ENCODE data around the gene CCDC3.

CCDC3 gene

GRCh38 chr10:13001041-13001886 is at the start of gene CCDC3:
Gene CCDC3, minus strand, starts transcription at chr10:13001713. Its CDS starts 143 bp downstream, at chr10:13001570.
- H3K9ac ChIP-seq (ENCODE audit: low read length in 2 of 2): no peak within 1 kb of the TSS
- peaks cover 9 to 22% of the 10 kb centered on the region in 2 donors for H3K27me3 ChIP-seq (ENCODE audit: control insufficient read depth in 1 of 2, insufficient read depth in 2 of 2, low read length in 2 of 2)
- no peak within 1 kb of the TSS for H3K27ac ChIP-seq (ENCODE audit: low read length)
- H3K36me3 ChIP-seq (ENCODE audit: control insufficient read depth in 2 of 2, insufficient read depth in 2 of 2, low read length in 2 of 2): no peaks in the 10 kb centered on the region
- H3K9me3 ChIP-seq (ENCODE audit: control insufficient read depth in 2 of 2, low read length in 2 of 2): no peaks in the 10 kb centered on the region
- H3K4me3 ChIP-seq (ENCODE audit: low read length in 2 of 2): peak within 1 kb of the TSS; percentile 49 to 62
- peaks cover 5% of the 10 kb centered on the region for H3K4me1 ChIP-seq (ENCODE audit: control insufficient read depth, insufficient read depth, low read length)

- peaks cover 3% of the 10 kb centered on the region in 2 donors for H3K27me3 ChIP-seq (ENCODE audit: control insufficient read depth in 1 of 2, insufficient read depth in 2 of 2, low read length in 2 of 2)
- H3K4me3 ChIP-seq (ENCODE audit: low read length in 2 of 2): no peak overlapping the region
- H3K9me3 ChIP-seq (ENCODE audit: control insufficient read depth in 2 of 2, low read length in 2 of 2): no peaks in the 10 kb centered on the region
- H3K9ac ChIP-seq (ENCODE audit: low read length in 2 of 2): no peak overlapping the region
- H3K36me3 ChIP-seq (ENCODE audit: control insufficient read depth in 2 of 2, insufficient read depth in 2 of 2, low read length in 2 of 2): no peaks in the 10 kb centered on the region
- H3K27ac ChIP-seq (ENCODE audit: low read length): no peak overlapping the region
- H3K4me1 ChIP-seq (ENCODE audit: control insufficient read depth, insufficient read depth, low read length): no peaks in the 10 kb centered on the region
These were observed 49.7 kb upstream of the CCDC3 start for GRCh38 chr10:13051126-13051694.

- Histone ChIP-seq H3K27me3 (ENCODE audit: control insufficient read depth in 1 of 2, insufficient read depth in 2 of 2, low read length in 2 of 2) (peaks cover 2 to 3% of the 10 kb centered on the region in 2 donors), H3K9ac (ENCODE audit: low read length in 2 of 2) (no peak overlapping the region), H3K4me3 (ENCODE audit: low read length in 2 of 2) (no peak overlapping the region), H3K9me3 (ENCODE audit: control insufficient read depth in 2 of 2, low read length in 2 of 2) (no peaks in the 10 kb centered on the region), H3K4me1 (ENCODE audit: control insufficient read depth, insufficient read depth, low read length) (no peaks in the 10 kb centered on the region), H3K27ac (ENCODE audit: low read length) (no peak overlapping the region), H3K36me3 (ENCODE audit: control insufficient read depth in 2 of 2, insufficient read depth in 2 of 2, low read length in 2 of 2) (no peaks in the 10 kb centered on the region)
These were observed 48.4 kb upstream of the CCDC3 start for GRCh38 chr10:13049774-13050420.

GRCh38 chr10:13048762-13049161 is 47.2 kb upstream of the CCDC3 start:
- Histone ChIP-seq H3K9ac (ENCODE audit: low read length in 2 of 2) (no peak overlapping the region), H3K4me3 (ENCODE audit: low read length in 2 of 2) (no peak overlapping the region), H3K9me3 (ENCODE audit: control insufficient read depth in 2 of 2, low read length in 2 of 2) (no peaks in the 10 kb centered on the region), H3K27me3 (ENCODE audit: control insufficient read depth in 1 of 2, insufficient read depth in 2 of 2, low read length in 2 of 2) (peaks cover 0 to 2% of the 10 kb centered on the region in 2 donors), H3K36me3 (ENCODE audit: control insufficient read depth in 2 of 2, insufficient read depth in 2 of 2, low read length in 2 of 2) (no peaks in the 10 kb centered on the region), H3K27ac (ENCODE audit: low read length) (no peak overlapping the region), H3K4me1 (ENCODE audit: control insufficient read depth, insufficient read depth, low read length) (no peaks in the 10 kb centered on the region)

DNA sequence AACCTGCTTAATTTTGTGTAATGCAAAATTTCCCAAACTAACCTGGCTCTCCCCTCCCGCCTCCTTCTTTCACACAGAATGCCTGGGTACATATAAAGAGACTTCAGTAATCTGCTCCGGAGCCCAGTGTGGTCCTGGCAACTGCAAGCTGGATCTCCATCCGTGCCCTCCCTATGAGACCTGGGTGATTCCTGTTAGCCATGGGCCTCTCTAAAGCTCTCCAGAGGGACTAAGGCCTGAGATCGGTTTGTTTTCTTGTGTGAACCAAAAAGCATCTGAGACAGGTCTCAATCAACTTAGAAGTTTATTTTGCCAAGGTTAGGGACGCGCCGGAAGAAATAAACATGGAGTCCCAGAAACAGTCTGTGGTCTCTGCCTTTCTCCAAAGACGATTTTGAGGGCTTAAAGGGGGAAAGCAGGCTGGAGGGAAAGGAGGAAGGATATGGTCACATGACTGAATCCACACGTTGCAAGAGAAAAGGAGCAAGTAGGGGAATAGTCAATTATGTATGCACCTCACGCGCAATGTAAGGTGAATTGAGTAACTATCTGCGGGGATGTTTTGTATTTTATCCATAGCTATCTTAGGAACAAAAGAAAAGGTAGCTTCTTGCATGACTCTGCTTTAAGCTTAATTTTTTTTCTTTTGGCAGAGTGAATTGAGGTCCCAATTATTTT is 46.2 kb upstream of the CCDC3 start:
- H3K27me3 ChIP-seq (ENCODE audit: control insufficient read depth in 1 of 2, insufficient read depth in 2 of 2, low read length in 2 of 2): peaks cover 0 to 2% of the 10 kb centered on the region in 2 donors
- no peak overlapping the region for H3K4me3 ChIP-seq (ENCODE audit: low read length in 2 of 2)
- no peaks in the 10 kb centered on the region for H3K4me1 ChIP-seq (ENCODE audit: control insufficient read depth, insufficient read depth, low read length)
- no peaks in the 10 kb centered on the region for H3K9me3 ChIP-seq (ENCODE audit: control insufficient read depth in 2 of 2, low read length in 2 of 2)
- H3K9ac ChIP-seq (ENCODE audit: low read length in 2 of 2): no peak overlapping the region
- H3K27ac ChIP-seq (ENCODE audit: low read length): no peak overlapping the region
- H3K36me3 ChIP-seq (ENCODE audit: control insufficient read depth in 2 of 2, insufficient read depth in 2 of 2, low read length in 2 of 2): no peaks in the 10 kb centered on the region

GRCh38 chr10:13046851-13047528 is 45.5 kb upstream of the CCDC3 start:
- H3K4me1 ChIP-seq (ENCODE audit: control insufficient read depth, insufficient read depth, low read length): no peaks in the 10 kb centered on the region
- no peak overlapping the region for H3K4me3 ChIP-seq (ENCODE audit: low read length in 2 of 2)
- H3K9ac ChIP-seq (ENCODE audit: low read length in 2 of 2): no peak overlapping the region
- no peaks in the 10 kb centered on the region for H3K36me3 ChIP-seq (ENCODE audit: control insufficient read depth in 2 of 2, insufficient read depth in 2 of 2, low read length in 2 of 2)
- no peaks in the 10 kb centered on the region for H3K9me3 ChIP-seq (ENCODE audit: control insufficient read depth in 2 of 2, low read length in 2 of 2)
- H3K27me3 ChIP-seq (ENCODE audit: control insufficient read depth in 1 of 2, insufficient read depth in 2 of 2, low read length in 2 of 2): peaks cover 0 to 2% of the 10 kb centered on the region in 2 donors
- no peak overlapping the region for H3K27ac ChIP-seq (ENCODE audit: low read length)

- Histone ChIP-seq H3K4me1 (ENCODE audit: control insufficient read depth, insufficient read depth, low read length) (no peaks in the 10 kb centered on the region), H3K27me3 (ENCODE audit: control insufficient read depth in 1 of 2, insufficient read depth in 2 of 2, low read length in 2 of 2) (peaks cover 0 to 2% of the 10 kb centered on the region in 2 donors), H3K9ac (ENCODE audit: low read length in 2 of 2) (no peak overlapping the region), H3K36me3 (ENCODE audit: control insufficient read depth in 2 of 2, insufficient read depth in 2 of 2, low read length in 2 of 2) (no peaks in the 10 kb centered on the region), H3K27ac (ENCODE audit: low read length) (no peak overlapping the region), H3K4me3 (ENCODE audit: low read length in 2 of 2) (no peak overlapping the region), H3K9me3 (ENCODE audit: control insufficient read depth in 2 of 2, low read length in 2 of 2) (no peaks in the 10 kb centered on the region)
These were observed 42.0 kb upstream of the CCDC3 start for GRCh38 chr10:13043520-13043919.

- Histone ChIP-seq H3K9me3 (ENCODE audit: control insufficient read depth in 2 of 2, low read length in 2 of 2) (no peaks in the 10 kb centered on the region), H3K36me3 (ENCODE audit: control insufficient read depth in 2 of 2, insufficient read depth in 2 of 2, low read length in 2 of 2) (no peaks in the 10 kb centered on the region), H3K27ac (ENCODE audit: low read length) (no peak overlapping the region), H3K27me3 (ENCODE audit: control insufficient read depth in 1 of 2, insufficient read depth in 2 of 2, low read length in 2 of 2) (peaks cover 0 to 2% of the 10 kb centered on the region in 2 donors), H3K4me1 (ENCODE audit: control insufficient read depth, insufficient read depth, low read length) (no peaks in the 10 kb centered on the region), H3K9ac (ENCODE audit: low read length in 2 of 2) (no peak overlapping the region), H3K4me3 (ENCODE audit: low read length in 2 of 2) (no peak overlapping the region)
These were observed 38.2 kb upstream of the CCDC3 start for GRCh38 chr10:13039761-13040160.

- H3K4me3 ChIP-seq (ENCODE audit: low read length in 2 of 2): no peak overlapping the region
- no peaks in the 10 kb centered on the region for H3K9me3 ChIP-seq (ENCODE audit: control insufficient read depth in 2 of 2, low read length in 2 of 2)
- no peak overlapping the region for H3K9ac ChIP-seq (ENCODE audit: low read length in 2 of 2)
- H3K27ac ChIP-seq (ENCODE audit: low read length): no peak overlapping the region
- peaks cover 0 to 2% of the 10 kb centered on the region in 2 donors for H3K27me3 ChIP-seq (ENCODE audit: control insufficient read depth in 1 of 2, insufficient read depth in 2 of 2, low read length in 2 of 2)
- H3K4me1 ChIP-seq (ENCODE audit: control insufficient read depth, insufficient read depth, low read length): no peaks in the 10 kb centered on the region
- H3K36me3 ChIP-seq (ENCODE audit: control insufficient read depth in 2 of 2, insufficient read depth in 2 of 2, low read length in 2 of 2): no peaks in the 10 kb centered on the region
These were observed 36.9 kb upstream of the CCDC3 start for GRCh38 chr10:13038391-13038790.

GRCh38 chr10:13037832-13038231 is 36.3 kb upstream of the CCDC3 start:
- Histone ChIP-seq H3K27ac (ENCODE audit: low read length) (no peak overlapping the region), H3K9me3 (ENCODE audit: control insufficient read depth in 2 of 2, low read length in 2 of 2) (no peaks in the 10 kb centered on the region), H3K4me3 (ENCODE audit: low read length in 2 of 2) (no peak overlapping the region), H3K4me1 (ENCODE audit: control insufficient read depth, insufficient read depth, low read length) (no peaks in the 10 kb centered on the region), H3K9ac (ENCODE audit: low read length in 2 of 2) (no peak overlapping the region), H3K27me3 (ENCODE audit: control insufficient read depth in 1 of 2, insufficient read depth in 2 of 2, low read length in 2 of 2) (peaks cover 0 to 2% of the 10 kb centered on the region in 2 donors), H3K36me3 (ENCODE audit: control insufficient read depth in 2 of 2, insufficient read depth in 2 of 2, low read length in 2 of 2) (no peaks in the 10 kb centered on the region)
